ENCODE data around the gene TNNI3K.
A peak's percentile ranks its signal among the peaks of the same experiment; 100 is the strongest.

TNNI3K gene

DNA sequence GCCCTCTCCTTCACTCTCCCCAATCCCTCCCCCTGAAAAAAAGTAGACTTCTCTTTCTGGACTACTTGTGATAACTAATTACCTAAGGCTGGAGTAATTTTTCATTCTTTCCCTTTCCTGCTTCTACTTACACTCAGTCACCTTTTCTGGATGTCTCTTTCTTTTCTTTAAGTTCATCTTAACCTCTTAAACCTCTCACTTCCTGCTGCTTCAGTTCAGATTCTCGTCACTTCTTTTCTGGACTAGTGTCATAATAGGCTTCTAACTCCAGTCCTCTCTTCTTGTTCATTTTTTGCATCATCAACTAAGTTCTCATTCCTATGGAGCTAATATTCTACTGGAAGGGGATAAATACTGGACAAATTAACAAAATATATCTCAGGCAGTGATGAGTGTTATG, 201.8 kb downstream of the TNNI3K start:
- DNase-seq (ENCODE audit: low spot score) = no peak

DNA sequence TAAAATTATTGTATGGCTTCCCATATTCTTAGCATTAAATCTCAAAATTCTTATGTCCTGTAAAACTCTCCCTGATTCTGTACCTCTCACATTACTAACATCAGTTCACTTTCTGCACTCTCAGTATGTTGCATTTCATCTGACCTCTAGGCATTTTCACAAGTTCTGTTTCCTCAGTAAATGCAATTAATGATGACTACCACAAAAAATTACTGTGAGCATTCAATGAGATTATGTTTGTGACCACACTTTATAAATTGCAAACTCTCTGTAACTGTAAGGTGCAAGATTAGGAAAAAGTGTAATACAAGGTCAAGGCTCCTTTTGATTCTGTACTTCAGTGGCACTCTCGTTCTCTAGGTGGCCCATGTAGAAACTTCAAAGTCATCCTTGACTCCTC, 216.8 kb downstream of the TNNI3K start:
- no peak for DNase-seq (ENCODE audit: low spot score)

DNA sequence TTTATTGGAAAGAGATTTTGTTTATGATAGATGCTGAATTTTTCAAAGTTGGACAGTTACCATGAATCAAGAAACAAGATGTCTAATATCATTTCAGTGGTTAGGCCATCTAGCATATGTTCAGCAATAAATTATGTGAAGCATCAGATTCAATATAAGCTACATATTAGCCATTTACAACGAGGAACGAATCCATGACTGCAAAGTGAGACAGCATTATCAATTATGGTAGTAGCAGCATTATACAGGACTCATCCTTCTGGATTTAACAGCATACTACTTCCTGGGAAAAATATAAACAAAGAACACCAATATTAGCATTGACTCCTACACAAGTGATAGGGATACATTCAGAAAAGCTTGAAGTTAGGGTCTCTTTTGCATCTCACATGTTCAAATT, 218.1 kb downstream of the TNNI3K start:
- DNase-seq (ENCODE audit: low spot score) = no peak

DNA sequence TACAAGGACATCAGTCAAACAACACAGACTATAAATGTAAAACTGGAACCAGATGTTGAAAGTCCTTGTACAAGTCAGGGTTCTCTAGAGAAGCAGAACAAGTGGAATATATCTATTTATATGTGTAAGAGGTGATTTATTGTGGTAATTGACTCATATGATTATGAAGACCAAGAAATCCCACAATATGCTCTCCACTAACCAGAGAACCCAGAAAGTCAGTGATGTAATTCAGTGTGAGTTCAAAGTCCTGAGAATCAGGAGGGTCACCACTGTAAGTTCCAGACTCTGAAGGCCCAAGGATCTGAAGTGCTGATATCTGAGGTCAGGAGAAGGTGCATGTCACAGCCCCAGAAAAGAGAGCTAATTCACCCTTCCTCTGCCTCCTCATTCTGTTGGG, 220.2 kb downstream of the TNNI3K start:
- DNase-seq (ENCODE audit: low spot score) = no peak

DNA sequence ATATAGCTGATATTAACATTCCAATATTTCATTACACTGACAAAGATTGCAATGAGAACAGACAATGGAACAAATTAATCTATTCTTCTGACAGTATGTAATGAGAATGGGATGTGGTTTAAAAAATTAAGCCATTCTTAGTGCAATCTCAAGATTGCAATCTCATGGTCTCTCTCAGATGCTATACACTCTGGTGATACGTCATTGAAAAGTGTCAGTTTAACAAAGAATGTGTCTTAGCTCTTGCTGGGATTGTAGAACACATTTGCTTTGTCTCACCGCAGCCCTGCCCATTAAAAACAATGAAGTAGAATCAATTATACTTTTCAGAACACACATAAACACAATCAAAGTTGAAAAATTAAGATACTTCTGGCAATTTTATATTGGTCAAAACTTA, 222.1 kb downstream of the TNNI3K start:
- DNase-seq (ENCODE audit: low spot score) = no peak

DNA sequence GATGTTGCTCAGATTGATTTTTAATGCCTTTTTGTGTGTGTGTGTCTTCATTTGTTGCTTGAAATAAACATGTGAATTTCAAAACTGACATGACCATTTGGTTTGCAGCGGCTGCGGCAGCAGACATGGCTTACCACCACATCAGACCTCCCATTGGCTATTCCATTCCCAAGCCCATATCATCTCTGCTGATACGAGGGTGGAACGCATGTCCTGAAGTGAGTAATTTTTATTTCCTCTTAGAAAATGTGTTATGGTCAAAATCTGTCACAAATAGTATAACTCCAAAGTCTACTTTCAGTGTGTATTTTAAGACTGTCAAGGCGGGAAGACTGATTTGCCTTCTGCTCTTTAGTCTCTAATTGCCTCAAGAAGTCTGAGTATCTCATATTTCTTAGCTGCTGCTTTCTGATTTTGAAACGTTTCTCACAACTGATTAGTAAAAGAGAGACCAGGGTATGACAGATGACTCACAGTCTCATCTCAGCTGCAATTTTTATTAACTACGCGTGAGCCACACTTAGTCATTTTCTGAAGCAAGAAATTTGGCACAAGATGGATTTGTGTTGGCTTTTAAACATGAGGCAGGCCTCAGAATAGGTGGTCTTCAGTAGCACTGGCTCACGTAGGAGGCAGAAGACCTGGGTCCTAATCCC, 228.3 kb downstream of the TNNI3K start:
- DNase-seq (ENCODE audit: low spot score) = no peak

DNA sequence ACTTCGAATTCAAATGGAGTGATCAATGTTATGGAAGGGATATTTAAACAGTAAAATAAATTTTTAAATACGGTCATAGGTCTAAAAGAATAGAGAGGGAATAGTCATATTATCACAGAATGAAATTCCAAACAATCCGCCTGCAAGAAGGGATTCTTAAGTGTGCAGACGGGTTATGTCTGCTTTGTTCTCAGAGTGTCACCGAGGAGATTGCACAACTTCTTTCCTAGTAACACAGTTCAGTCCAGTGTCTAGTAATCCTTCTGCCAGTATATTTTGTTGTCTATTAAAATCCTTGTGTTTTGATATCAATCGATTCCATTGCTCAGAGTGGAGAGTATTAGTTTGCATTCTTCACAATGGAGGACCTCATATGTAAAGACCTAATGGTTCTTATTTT, 228.8 kb downstream of the TNNI3K start:
- no peak for DNase-seq (ENCODE audit: low spot score)

DNA sequence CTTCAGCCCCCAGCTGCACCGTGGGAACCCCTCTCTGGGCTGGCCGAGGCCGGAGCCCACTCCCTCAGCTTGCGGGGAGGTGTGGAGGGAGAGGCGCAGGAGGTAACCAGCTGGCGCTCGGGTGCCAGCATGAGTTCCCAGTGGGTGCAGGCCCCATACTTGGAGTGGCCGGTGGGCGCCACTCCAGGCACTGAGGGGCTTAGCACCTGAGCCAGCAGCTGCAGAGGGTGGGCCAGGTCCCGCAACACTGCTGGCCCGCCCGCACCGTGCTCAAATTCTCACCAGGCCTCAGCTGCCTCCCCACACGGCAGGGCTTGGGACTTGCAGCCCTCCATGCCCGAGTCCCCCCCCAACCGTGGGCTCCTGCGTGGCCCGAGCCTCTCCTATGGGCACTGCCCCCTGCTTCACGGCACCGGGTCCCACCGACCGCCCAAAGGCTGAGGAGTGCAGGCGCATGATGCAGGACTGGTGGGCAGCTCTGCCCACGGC, 230.1 kb downstream of the TNNI3K start:
- no peak for DNase-seq (ENCODE audit: low spot score)

DNA sequence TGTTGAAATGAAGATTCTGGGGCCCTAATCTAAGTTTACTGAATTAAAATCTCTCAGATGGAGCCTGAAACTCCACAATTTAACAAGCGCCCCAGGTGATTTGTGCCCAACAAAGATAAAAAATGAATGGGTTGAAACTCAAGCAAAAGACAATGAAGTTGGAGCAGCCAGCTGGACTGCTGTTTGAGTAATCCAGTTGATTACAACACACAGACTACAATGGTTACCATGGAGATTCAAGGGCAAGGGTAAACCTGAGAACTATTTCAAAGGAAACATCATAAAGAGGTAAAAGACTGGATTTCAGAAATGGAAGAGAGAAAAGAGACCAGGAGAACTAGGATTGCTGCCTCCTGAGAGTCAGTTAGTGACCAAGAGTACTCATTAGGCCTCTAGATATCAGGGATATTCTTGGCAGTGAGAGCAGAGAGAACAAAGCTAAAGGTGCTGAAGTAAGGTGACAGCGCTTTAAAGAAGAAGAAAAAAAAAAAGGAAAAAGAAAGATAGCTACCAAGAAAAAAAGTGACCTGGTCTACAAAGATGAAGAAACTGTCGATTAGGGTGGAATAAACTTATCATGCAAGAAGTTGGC, 232.7 kb downstream of the TNNI3K start:
- DNase-seq (ENCODE audit: low spot score) = no peak

DNA sequence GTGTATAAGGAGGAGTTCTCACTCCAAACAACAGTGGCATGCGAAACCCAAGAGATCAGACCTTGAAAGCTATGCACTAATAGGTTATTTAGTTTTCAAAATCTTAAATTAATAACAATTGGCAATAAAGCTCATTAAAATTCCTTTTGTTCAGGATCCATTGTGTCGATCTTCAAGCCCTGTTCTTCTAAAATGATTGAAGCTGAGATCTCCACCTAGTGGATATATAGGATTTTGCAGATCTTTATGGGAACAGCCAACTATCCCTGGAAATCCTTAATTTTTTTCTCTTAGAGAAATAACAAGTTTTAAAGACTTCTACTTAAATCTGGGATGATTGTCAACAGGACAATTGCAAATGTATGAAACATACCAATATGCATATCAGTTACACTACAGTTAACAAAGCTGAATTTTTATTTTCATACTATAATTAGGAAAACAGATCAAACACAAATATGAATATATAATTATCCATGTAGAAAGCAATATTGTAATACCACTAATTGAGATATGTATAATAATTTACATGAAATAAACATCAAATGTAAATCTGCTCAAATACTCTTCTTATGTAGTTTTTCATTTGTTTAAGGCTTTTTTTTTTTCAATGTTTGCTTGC, 233.9 kb downstream of the TNNI3K start:
- DNase-seq (ENCODE audit: low spot score) = peak; percentile 54

DNA sequence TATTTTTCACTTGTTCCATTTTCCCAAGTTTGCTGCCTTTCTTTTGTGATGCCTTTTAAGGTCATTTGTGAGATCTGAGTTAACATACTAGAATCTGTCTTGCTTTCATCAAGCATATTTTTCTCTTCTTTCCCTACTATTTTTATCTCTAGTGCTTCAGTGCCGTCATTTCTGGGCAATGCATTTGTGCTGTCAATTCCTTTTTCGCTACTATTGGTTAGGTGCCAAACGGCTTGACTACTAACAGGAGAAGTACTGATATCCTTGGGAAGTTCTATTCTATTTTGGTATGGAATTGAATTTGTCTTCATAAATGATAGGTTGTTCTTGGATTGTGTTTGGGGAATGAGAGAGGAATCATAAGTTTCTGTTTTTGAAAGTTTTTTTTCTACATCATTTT, 235.1 kb downstream of the TNNI3K start:
- no peak for DNase-seq (ENCODE audit: low spot score)

DNA sequence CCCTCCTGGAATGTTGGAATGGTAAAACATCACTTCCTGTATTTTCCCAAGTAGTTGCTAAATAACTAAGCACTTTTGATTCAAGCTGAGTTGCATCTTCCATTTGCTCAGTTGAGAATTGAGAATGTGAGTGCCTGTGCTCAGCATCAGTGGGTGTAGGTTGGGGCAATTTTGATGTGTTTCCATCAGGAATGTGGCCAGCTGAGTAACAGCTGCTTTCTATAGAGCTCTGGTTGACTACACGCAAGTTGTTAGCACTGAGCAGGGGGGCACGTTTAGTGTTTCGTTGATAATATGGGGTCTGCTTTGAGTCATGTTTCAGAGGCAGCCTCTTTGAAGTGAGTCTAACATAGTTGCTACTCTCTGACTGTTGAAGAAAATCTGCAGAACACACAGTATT, 235.7 kb downstream of the TNNI3K start:
- DNase-seq (ENCODE audit: low spot score) = no peak

DNA sequence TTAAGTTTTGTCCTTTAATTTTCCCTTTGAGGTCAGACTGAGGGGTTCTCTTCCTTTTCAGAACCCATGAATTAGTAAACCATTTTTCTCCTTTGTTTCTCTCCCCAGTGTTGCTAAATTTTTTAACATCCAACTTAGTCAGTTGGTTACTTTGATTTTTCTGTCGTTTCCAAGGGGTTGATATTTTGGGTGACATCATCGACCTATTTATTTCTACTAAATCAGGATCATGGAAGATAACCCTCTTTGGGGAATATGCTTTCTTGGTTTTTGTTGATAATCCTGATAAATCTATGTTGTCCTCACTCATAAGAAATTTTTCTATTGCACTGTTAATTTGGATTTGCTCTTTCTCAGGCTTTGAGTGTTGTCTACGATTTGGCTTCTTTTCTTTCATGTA, 236.3 kb downstream of the TNNI3K start:
- no peak for DNase-seq (ENCODE audit: low spot score)

DNA sequence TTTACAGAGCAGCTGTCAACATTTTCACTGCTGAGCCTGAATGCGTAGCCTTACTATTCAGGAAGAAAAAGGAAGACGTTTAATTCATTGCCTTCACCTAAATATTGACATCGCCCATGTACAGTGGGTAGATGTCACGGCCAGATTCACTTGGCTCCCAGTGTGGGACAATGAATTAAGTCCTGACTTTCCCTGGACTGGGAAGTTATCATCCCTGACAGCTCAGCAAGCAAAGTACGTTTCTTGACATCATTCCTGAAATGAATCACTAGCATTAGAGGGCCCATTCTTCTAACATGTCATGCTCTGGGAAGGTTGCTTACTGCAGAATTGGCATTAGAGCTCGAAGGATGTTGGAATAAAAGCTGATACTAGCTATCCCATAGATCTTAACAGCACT, 239.4 kb downstream of the TNNI3K start:
- no peak for DNase-seq (ENCODE audit: low spot score)

DNA sequence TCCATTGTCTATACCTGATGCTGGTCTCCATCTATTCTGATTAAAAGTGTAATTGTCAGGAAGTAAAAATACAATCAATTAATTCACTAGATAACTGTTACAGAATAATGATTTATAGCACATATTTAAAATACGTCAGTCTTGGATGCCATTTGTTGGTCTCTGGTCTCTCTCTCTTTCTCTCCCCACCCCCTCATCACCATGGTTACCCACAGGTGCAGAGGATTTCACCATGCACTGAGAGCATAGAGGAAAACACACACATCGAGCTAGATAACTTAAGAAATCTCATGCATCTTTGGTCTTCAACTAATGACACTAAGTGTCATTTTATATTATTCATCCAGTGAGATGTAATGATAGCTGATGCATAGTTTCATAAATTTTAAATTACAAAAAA, 243.8 kb downstream of the TNNI3K start:
- DNase-seq (ENCODE audit: low spot score) = no peak

DNA sequence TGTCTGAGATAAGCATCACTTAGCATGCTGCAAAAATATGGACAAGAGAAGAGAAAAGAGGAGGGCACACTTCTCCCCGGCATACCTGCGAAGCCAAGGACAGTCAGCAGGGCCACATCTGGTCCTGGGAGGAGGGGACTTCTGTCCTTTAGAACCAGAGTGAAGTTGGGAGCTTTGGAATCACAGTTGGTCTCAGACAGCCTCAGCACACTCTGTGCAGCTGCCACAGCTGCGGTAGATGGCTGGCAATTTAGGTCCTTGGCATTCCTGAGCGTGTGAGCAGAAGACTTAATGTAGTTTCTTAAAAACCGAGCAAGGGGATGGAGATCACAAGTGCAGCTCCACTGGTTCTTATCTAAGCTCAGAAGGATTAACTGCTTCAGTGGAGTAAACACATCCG, 244.9 kb downstream of the TNNI3K start:
- DNase-seq (ENCODE audit: low spot score) = no peak

DNA sequence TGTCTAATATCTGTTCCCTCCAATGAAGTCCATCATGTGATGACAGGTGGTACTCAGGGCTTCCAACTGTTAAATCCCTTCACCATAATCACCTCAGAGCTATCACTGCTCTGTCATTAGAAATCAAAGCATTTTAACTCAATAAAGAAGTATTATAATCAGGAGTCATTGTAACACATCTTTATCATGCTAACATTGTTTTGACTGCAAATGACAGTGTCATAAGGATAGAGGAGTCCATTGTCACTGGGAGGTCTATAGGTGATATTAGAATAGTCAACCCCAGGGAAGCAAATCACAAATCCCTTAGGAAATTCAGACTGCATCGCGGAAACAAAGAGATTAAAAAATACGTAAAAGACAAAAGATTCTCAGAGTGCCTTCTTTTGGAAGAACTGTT, 246.4 kb downstream of the TNNI3K start:
- DNase-seq (ENCODE audit: low spot score) = no peak

DNA sequence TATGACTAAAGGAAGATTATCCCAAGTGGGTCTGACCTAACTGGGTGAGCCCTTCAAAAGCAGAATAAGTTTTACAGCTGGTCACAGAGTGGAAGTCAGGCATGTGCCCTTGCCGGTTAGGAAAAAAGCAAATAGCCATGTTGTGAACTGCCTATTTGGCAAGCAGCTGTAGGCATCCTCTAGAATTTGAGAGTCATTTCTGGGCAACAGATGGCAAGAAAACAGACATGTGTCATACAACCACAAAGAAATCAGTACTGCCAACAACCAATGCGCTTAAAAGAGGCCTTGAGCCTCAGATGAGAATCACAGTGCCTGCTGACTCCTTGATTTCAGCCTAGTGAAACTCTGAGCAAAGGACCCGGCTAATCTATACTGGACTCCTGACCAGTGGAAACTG, 250.4 kb downstream of the TNNI3K start:
- peak; percentile 39 for DNase-seq (ENCODE audit: low spot score)

DNA sequence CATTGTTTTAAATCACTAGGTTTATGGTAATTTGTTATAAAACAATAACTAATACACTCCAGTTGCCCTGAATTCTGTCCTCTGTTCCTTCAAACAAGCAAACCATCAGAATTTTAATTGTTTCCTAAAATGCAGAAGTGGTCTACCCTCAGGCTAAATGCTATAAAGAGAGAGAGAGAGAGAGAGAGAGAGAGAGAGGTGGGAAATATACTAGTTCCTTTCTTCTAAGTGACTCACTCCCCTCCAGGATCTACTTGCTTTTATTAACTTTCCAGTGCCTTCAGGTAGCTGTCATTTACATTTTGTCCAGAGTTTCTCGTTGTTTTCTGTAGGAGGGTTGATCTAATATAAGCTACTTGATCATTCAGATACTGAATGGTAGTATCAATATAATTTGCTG, 250.8 kb downstream of the TNNI3K start:
- no peak for DNase-seq (ENCODE audit: low spot score)

DNA sequence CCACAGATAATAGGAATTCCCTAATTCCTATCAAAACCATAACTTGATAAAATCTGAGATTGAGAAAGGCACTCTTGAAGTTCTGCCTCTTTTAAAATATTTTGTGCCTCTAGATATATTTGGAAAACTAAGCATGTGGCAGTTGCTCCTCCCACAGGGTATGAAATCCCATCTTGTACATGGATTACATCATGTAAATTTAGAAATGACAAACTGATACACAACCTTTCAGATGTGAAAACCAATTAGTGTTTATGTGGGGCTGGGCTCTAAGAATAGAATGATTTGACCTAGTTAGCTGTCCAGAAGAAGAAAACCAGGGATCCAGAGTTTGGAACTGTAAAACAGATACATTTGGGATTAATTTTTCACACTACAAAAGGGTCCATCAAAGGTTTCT, 261.5 kb downstream of the TNNI3K start:
- peak; percentile 23 for DNase-seq (ENCODE audit: low spot score)

DNA sequence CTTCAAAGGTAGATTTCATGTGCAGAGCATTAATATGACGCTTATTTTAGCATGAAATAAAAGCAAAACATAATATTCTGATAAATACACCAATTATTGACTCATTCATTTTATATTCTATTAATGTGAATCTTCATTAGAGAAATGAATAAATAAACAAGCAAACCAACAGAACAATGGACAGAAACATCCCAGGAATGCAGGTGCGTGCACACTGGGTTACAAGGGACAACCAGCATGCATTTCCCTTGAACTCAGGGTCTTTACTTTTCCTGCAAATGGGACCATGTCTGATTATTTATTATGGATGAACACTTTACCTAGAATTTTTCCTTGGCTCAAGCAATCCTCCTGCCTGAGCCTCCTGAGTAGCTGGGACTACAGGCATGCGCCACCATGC, 263.7 kb downstream of the TNNI3K start:
- DNase-seq (ENCODE audit: low spot score) = no peak

DNA sequence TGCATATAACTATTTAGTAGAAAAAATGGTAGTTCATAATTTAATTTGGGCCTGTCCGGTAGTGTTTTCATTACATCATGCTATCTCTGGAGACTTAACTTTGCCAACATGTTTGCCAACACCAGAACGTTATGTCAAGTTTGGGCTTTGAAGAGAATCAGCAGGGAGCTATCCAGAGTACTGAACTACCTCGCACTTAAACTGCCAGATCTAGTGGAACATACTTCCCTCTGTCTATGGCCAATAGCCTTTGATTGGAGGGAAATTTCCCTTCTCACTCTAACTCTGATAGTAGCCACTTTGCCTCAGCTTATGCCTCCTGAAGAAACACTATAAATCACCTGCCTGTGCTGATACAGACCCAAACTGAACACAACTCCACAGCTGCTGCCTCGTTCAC, 267.2 kb downstream of the TNNI3K start:
- no peak for DNase-seq (ENCODE audit: low spot score)

DNA sequence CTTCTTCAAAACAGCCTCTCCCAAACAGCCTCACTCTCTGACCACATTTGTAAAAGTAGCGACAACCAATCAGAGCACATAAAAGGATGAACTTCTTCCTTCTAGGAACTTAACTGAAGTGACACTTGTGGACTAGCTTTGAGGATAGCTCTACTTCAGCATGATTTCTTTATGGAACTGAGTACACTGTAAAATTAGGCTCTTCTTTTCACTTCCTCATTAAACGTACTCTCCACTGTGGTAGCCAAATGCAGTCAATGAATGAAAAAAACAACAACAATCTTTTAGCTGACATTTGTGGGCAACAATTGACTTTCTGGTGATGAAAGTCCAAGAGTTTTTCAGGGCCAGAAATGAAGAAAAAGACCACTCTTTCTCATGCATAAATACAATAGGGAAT, 267.7 kb downstream of the TNNI3K start:
- no peak for DNase-seq (ENCODE audit: low spot score)
